HG03045 (cell line): ENCODE measurements around the gene MST1.
"Not testable (repeated sequence)": the region's sequence is repeated elsewhere in the genome, so short reads cannot be mapped to it uniquely, and the experiment has no call there.

ENCODE experiments used
- ATAC-seq: cut with Tn5 transposase; IDR thresholded peaks from one replicate; pipeline ENCODE4 v1.9.1; 2021; ENCODE audit warnings: mild to moderate bottlenecking, moderate library complexity; ENCODE audit not compliant: unreplicated experiment

MST1 gene

DNA sequence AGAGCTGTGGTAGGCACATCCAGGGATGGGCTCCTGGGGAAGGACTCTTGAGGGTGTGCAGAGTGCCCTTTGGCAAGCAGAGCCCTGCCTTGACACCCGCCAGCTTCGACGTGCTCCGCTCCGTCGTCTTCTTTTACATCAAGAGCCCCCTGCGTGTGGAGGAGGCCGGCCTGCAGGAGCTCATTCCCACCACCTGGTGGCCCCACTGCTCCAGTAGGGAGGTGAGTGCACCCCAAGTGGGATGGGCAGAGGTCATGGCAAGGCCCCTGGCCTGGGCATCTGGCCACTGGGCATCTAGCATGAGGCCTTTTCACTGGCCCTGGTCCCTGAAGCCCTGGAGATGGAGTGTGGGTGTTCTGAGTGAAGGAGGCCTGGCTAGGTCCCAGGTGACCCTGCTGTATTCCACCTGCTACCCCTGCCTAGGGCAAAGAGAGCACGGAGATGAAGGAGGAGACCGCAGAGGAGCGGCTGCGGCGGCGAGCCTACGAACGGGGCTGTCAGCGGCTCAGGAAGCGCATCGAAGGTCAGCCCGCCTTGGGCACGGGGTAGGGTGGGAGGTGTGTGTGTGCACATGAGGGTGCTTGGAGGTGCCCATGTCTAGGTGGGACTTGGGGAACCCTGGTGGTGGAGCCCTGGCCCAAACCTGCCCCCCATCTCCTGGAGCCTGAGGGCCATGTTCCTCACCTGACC, 12.3 kb upstream of the MST1 start:
- ATAC-seq, result no peak

- ATAC-seq, result no peak
These were observed 11.3 kb upstream of the MST1 start for GRCh38 chr3:49700453-49701128.

GRCh38 chr3:49700014-49700413, 10.7 kb upstream of the MST1 start:
- no peak for ATAC-seq

GRCh38 chr3:49699281-49699979, 10.2 kb upstream of the MST1 start:
- ATAC-seq, result no peak

- ATAC-seq, result not testable (repeated sequence)
These were observed 6.2 kb upstream of the MST1 start for GRCh38 chr3:49695350-49696015.

DNA sequence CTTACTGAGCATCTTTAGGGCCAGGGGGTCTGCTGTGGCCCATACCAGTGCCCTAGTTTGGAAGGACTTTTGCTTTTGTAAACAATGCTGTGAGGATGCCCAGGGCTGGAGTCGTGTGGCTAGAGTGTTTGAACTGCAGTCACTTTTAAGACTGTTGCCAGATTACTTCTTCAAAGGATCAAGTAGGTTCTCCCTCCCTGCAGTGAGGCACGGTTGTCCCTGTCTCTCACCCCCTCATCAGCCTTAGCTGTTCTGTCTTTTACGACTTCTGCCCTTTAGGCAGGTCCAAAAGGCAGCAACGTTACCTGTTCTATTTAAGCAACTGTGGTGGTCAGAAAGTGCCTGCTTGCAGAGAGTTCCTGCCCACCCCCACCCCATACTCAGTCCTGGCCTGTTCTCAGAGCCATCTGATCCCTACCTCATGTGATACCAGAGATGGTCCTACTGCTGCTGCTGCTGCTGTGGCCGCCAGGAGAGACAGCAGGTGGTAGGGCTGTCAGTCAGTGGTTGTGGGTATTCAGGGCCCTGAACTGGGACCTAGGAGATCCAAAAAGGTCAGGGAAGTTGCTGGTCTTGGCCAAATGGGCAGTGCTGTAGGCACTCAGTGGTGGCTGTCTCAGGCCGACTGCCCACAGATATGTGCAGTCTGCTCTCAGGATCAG, 5.3 kb upstream of the MST1 start:
- ATAC-seq, result not testable (repeated sequence)

DNA sequence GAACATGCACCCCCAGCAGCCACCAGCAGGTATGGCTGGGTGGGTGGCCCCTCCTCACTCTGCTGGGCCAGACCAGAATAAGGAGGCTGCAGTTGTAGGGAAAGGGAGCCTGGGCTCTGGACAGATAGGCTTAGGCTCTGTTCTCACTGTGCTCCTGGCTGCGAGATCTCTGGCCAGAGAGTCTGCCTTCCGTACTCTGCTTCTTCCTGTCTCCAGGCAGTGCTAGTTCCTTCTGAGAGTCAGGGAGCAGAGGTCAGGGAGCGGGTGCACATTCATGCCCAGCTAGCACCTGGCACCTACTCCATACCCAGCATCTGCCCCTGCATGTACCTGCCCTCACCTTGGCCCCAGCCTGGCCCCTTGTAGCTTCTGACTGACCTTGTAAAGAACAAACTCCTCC, 2.2 kb upstream of the MST1 start:
- not testable (repeated sequence) for ATAC-seq

- ATAC-seq, result not testable (repeated sequence)
These were observed 1.6 kb upstream of the MST1 start for GRCh38 chr3:49690856-49691255.

DNA sequence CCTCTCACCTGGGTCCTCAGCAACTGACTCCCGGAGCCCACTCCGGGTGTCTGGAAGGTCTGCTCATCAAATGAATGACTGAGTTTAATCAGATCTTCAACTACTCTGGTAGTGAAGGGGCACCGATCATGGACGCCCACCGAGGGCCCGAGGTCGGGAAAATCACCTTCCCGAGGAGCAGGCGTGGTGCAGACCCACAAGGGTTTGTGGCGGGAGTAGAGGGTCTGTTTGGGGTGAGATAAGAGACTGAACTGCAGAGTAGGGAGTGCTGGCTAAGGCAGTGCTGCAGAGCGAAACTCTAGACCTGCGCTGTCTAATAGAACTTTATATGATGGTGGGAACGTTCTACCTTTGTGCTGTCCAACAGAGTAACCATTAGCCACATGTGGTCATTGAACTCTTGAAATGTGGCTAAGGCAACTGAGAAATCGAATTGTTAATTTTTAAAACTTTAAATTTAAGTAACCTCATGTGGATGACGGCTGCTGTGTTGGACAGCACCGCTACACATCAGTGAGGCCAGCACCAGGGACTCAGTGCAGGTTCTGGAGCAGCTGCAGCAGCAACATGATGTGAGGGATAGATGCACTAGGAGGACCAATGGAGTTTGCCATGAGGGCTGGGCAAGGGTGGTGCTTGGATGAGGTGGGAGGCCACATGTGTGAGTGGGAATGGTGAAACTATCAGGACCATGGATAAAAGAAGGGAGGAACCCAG, 792 bp upstream of the MST1 start:
- not testable (repeated sequence) for ATAC-seq

DNA sequence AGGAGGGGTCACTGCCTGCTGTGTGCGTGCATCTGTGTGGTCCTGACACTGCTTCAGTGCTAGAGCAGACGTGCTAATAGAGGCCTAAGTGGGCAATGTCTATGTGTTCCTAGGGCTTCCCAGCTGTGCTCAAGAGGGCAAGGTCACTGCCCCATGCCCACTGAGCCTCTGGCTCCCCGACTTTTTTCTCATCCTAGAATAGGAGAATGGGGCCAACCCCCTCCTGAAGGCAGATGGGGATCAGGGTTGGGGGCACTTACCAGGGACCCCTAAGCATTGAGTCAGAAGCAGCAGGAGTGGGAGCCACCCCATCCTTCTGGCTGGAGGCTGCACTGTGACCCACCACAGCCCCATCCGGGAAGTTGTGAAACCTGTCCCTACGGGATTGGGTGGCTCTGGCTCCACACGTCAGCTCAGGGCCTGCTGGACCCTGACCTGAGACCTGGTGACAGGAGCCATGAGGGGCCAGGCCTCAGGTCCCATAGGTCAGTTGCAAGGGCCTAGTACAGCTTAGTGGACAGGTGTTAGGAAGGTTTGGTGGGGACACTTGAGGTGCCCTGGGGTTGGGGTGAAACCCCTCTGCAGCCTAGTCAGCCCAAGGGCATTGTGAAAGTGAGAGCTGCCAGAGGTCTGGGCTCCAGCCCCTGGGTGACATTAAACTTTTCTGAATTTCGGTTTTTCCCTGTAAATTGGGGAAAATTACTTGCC, 782 bp downstream of the MST1 start:
- ATAC-seq, result peak; percentile 1

- ATAC-seq, result not testable (repeated sequence)
These were observed 1.9 kb downstream of the MST1 start for GRCh38 chr3:49687424-49687795.

DNA sequence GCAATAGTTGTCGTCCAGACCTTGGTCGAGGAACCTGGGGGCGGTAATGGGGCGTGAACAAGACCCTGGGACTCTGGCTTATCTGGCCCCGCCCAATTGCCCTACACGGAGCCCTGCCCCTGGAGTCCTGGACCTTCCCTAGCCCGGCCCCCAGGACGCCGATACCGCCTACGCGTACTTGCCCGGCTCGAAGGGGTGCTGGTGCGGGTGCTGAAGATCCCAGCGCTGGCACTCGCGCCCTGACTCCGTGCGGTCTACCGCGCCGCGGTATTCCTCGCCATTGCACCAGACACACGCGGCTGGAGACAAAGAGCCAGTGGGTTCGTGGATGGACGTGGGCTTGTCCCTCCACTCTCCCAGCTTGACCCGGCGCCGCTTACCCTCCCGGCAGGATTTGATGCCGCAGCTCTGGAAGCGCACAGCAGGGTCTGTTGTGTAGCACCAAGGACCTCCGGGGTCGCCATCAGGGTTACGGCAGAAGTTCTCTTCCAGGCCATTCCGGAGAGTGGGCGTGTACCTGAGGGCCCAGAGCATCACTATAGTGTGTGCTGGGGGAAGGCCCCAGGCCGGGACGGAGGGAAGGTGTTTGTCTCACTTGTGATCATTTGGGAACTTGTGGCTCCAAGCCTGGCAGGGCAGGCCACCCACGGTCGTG, 2.4 kb downstream of the MST1 start:
- ATAC-seq, result not testable (repeated sequence)

- not testable (repeated sequence) for ATAC-seq
These were observed 2.9 kb downstream of the MST1 start for GRCh38 chr3:49686346-49686745.

- not testable (repeated sequence) for ATAC-seq
These were observed 3.4 kb downstream of the MST1 start for GRCh38 chr3:49685846-49686245.

DNA sequence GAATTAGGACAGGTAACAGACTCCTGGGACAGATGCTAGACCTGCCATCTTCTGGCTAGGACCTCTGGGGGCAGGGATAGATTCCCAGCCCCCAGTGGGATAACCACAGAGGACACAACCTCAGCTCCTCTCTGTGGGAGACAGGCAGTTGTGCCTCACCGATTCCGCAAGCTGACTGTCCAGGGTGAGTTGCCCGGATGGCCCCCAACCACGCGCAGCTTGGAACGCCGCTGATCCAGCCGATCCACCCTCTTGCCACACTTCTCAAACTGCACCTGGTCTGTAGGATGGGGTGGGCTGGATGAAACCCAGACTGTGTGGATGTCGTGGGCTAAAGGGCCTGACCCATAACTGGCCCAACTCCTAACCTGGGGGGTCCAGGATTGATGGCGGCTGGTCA, 4.2 kb downstream of the MST1 start:
- ATAC-seq, result not testable (repeated sequence)

DNA sequence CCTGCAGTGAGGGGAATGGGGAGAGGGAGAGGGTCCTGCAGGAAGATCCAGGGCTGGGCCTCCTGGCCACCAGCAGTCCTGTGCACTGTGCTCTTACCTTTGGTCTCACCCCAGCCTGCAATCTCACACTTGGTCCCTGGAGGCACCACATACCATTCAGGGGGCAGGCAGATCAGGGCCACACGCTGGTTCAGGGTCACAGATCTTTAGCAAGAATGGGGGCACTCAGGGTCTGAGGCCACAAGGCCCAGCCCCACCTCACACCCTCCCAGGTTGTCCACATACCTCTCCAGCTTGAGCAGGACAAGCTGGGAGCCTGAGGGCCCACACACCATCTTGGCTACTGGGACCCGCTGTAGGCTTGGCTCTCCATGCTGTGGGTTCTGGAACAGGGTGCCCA, 4.8 kb downstream of the MST1 start:
- not testable (repeated sequence) for ATAC-seq

GRCh38 chr3:49683162-49683561, 6.1 kb downstream of the MST1 start:
- ATAC-seq, result no peak

DNA sequence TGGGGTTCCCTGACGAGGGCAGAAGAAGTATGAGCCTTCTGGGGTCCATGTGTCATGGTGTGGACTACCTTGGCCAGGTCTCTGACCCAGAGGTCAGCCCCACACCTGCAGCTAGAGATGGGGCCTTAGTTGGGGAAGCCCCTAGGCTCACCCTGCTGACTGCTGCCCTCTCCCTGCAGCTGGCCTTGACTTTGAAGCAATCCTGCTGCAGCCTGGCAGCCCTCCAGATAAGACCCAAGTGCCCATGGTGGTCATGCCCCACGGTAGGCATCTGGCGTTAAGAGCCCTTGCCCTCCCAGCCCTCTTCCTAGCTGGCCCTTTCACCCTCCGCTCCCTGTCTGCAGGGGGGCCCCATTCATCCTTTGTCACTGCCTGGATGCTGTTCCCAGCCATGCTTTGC, 7.7 kb downstream of the MST1 start:
- no peak for ATAC-seq

DNA sequence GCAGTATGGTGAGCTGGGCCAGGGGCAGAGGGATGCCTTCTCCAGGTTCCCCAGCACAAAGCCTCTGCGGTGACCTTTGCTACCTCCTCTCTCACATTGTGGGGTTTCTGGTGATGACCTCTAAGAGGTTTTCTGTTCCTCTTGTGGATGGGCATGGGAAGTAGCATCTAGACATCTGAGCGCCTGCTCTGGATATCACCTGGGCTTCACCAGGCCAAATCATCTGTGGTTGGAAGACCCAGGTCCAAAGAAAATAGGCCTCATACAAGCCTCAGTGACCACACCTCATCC, 8.1 kb downstream of the MST1 start:
- ATAC-seq, result no peak
